ENCODE results near the gene SLC7A9.

DNA sequence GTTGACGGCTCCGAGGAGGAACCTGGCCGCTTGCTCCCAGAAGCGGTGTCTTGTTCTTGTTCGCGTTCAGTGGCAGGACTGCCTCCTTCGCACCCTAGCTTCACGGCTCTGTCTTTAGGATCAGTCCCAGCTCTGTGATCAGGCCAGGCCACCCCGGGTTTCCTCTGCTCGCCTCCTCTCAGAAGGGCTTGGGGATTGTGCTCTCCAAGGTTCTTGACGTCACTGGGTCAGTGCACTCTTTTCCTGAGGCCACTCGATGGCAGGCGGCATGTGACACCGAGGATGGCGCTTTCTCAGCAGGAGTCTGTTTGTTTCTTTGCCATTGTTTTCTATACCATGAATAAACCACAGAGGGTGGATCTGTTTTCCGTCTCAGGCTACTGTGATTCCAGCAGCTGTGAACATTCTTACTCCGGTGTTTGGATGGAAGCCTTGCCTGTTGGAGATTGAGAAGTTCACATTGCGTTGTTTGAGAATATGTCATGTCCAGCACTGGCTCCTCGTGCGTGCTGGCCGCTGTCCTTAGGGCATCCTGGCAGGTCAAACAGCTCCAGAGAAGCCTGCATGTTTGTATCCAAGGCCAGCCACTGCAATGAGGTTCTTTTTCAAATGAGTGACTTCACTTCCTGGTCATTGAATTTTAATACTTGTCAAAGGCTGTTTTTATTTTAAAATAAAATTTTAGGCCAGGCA lies 44.5 kb downstream of the SLC7A9 start:
- TF ChIP-seq ZNF317 (CRISPR knock-in tag; IDR thresholded peaks at IDR 0.05; ENCODE audit: borderline replicate concordance, low read depth) (no peak), NFYB (CRISPR knock-in tag; conservative IDR thresholded peaks at IDR 0.05; ENCODE audit: low read depth) (no peak)
- TF ChIP-seq, protein P1, sequence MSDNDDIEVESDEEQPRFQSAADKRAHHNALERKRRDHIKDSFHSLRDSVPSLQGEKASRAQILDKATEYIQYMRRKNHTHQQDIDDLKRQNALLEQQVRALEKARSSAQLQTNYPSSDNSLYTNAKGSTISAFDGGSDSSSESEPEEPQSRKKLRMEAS (CRISPR knock-in tag; IDR thresholded peaks at IDR 0.05), result no peak
- TF ChIP-seq, protein P2, sequence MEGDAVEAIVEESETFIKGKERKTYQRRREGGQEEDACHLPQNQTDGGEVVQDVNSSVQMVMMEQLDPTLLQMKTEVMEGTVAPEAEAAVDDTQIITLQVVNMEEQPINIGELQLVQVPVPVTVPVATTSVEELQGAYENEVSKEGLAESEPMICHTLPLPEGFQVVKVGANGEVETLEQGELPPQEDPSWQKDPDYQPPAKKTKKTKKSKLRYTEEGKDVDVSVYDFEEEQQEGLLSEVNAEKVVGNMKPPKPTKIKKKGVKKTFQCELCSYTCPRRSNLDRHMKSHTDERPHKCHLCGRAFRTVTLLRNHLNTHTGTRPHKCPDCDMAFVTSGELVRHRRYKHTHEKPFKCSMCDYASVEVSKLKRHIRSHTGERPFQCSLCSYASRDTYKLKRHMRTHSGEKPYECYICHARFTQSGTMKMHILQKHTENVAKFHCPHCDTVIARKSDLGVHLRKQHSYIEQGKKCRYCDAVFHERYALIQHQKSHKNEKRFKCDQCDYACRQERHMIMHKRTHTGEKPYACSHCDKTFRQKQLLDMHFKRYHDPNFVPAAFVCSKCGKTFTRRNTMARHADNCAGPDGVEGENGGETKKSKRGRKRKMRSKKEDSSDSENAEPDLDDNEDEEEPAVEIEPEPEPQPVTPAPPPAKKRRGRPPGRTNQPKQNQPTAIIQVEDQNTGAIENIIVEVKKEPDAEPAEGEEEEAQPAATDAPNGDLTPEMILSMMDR (IDR thresholded peaks at IDR 0.05), result no peak

Data from WTC11 (cell line).